Measurements from ENCODE around the gene SPRY1. TPM values are rescaled to one million over a fixed set of nuclear protein-coding genes. Genes with fewer than 3 reads are reported as not detected.

SPRY1 gene
- total and polyA plus RNA-seq, 2 of the 8 experiments (the other 6 are each of a cell fraction or from before 2014, with no cell fraction given) = 11.7 to 56.2 TPM

- Histone ChIP-seq H3K79me2 (ENCODE audit: control insufficient read depth in 1 of 2, insufficient read depth in 2 of 2, low read length in 2 of 2) (no peaks in the 10 kb centered on the region), H3K23me2 (ENCODE audit: low read depth, low read length) (no peaks in the 10 kb centered on the region), H2BK20ac (ENCODE audit: low read length) (no peak overlapping the region), H2BK5ac (ENCODE audit: low read depth, low read length) (no peak overlapping the region), H2AK5ac (ENCODE audit: low read depth, low read length) (no peak overlapping the region), H4K5ac (ENCODE audit: insufficient read length, low read depth, low read length) (no peak overlapping the region), H2BK120ac (replicated peaks; ENCODE audit: low read depth, low read length) (no peak overlapping the region), H3K9ac (replicated peaks in 1 of 4; ENCODE audit: extremely low read depth in 1 of 4, low read depth in 3 of 4, low read length in 3 of 4) (no peak overlapping the region), H3K4me1 (replicated peaks in 1 of 4; ENCODE audit: control insufficient read depth in 3 of 4, insufficient read depth in 4 of 4, low read length in 3 of 4) (no peaks in the 10 kb centered on the region; a peak in 1 of 7 replicates), H4K91ac (replicated peaks; ENCODE audit: insufficient read length, low read length) (no peak overlapping the region), H2BK12ac (ENCODE audit: low read depth, low read length) (no peak overlapping the region), H3K4me3 (ENCODE audit: extremely low read depth in 1 of 4, insufficient read depth in 2 of 4, low read depth in 3 of 4, low read length in 4 of 4) (no peak overlapping the region), H3K4ac (replicated peaks; ENCODE audit: insufficient read length, low read depth, low read length) (no peak overlapping the region), H2AFZ (ENCODE audit: low read length) (no peak overlapping the region), H2BK15ac (ENCODE audit: low read length) (no peak overlapping the region), H3K4me2 (ENCODE audit: insufficient read depth in 1 of 2, low read depth in 2 of 2, low read length in 2 of 2) (no peak overlapping the region), H3K27me3 (replicated peaks in 1 of 4; ENCODE audit: control insufficient read depth in 3 of 4, extremely low read depth in 1 of 4, insufficient read depth in 3 of 4, low read length in 3 of 4) (no peaks in the 10 kb centered on the region), H3K27ac (ENCODE audit: low read depth, low read length) (no peak overlapping the region), H3K56ac (replicated peaks; ENCODE audit: insufficient read length, low read depth, low read length) (no peak overlapping the region), H3K79me1 (ENCODE audit: low read depth, low read length) (no peaks in the 10 kb centered on the region), H3K18ac (ENCODE audit: extremely low read depth, low read length) (no peak overlapping the region), H3K23ac (ENCODE audit: insufficient read length) (no peak overlapping the region), H4K20me1 (replicated peaks in 1 of 2; ENCODE audit: control insufficient read depth in 1 of 2, insufficient read depth in 2 of 2, low read length in 2 of 2) (no peaks in the 10 kb centered on the region), H3K36me3 (ENCODE audit: control insufficient read depth in 2 of 4, insufficient read depth in 4 of 4, low read length in 3 of 4) (peaks cover 0 to 6% (median 0%) of the 10 kb centered on the region in 4 experiments; a peak in 1 of 8 replicates), H3K9me3 (ENCODE audit: insufficient read depth in 2 of 2, low read depth in 1 of 2, low read length in 1 of 2) (peaks cover 0 to 4% of the 10 kb centered on the region in 2 experiments; a peak in 2 of 4 replicates), H3K14ac (ENCODE audit: insufficient read length) (no peak overlapping the region), H4K8ac (ENCODE audit: extremely low read depth, insufficient read depth, low read length) (no peak overlapping the region; the same call in 1 of the 2 replicates)
- ChIA-PET POLR2A (ENCODE audit: partially characterized antibody) (no interaction called here), CTCF (ENCODE audit: partially characterized antibody) (interaction anchor here (1.2 to 1.6 kb wide), 2 partner anchors 10 to 304 kb away, joined by 3 to 5 read pairs; no protein-coding TSS in a partner anchor)
- WGBS, 2 experiments (ENCODE audit: extremely low coverage in 1 of 2, insufficient coverage in 1 of 2, insufficient read length in 1 of 2, insufficient replicate concordance in 2 of 2, low coverage in 1 of 2, low lambda C conversion rate in 2 of 2, missing lambda C conversion rate in 1 of 2) = 91% methylated on average over 7 of the region's 7 CpGs; no CpG with 5 or more reads in 1 of the 2 experiments
- FAIRE-seq = no peak
- DNase-seq (ENCODE audit: low read depth in 1 of 2, low spot score in 2 of 2) = no peak
- TF ChIP-seq RNF2 (IDR thresholded peaks at IDR 0.05; ENCODE audit: borderline replicate concordance, low read depth, low read length, missing control alignments, poor library complexity, severe bottlenecking) (no peak), BACH1 (IDR thresholded peaks at IDR 0.05; ENCODE audit: low read length) (no peak)
Measured at GRCh38 chr4:123356921-123357320, 39.7 kb upstream of the SPRY1 start.
